DOHH2 (cell line): ENCODE data around the gene MTMR6.
A peak's percentile ranks its signal among the peaks of the same experiment; 100 is the strongest.

ENCODE experiments used
- H3F3A ChIP-seq: fragments of 200-600 bp; sonication (generic), shearing (Covaris generic); 2 replicates; pipeline ENCODE4 v1.6.0; 2016; ENCODE audit warnings: antibody characterized with exemption, mild to moderate bottlenecking; ENCODE audit not compliant: control insufficient read depth, insufficient read depth
- H3K27ac ChIP-seq: fragments of 200-600 bp; sonication (generic); 2 replicates; pipeline ENCODE4 v1.5.1; 2014; ENCODE audit warnings: low read depth, mild to moderate bottlenecking, low read length, moderate library complexity
- H3K27me3 ChIP-seq: fragments of 200-600 bp; sonication (generic); 2 replicates; pipeline ENCODE4 v1.6.1; 2014; ENCODE audit warnings: mild to moderate bottlenecking, low read length, mixed read lengths; ENCODE audit not compliant: control insufficient read depth
- H3K36me3 ChIP-seq: fragments of 200-600 bp; sonication (generic); 2 replicates; pipeline ENCODE4 v1.6.1; 2014; ENCODE audit warnings: mild to moderate bottlenecking, low read length, moderate library complexity, mixed read lengths; ENCODE audit not compliant: control insufficient read depth
- H3K4me1 ChIP-seq: fragments of 200-600 bp; sonication (generic); 2 replicates; pipeline ENCODE4 v1.6.1; 2014; ENCODE audit warnings: mild to moderate bottlenecking, low read length, mixed read lengths; ENCODE audit not compliant: control insufficient read depth
- H3K4me2 ChIP-seq: fragments of 200-600 bp; sonication (generic); 2 replicates; pipeline ENCODE4 v1.6.0; 2014; ENCODE audit warnings: mild to moderate bottlenecking, low read length, moderate library complexity
- H3K4me3 ChIP-seq: fragments of 200-600 bp; sonication (generic); 2 replicates; pipeline ENCODE4 v1.5.1; 2014; ENCODE audit warnings: mild to moderate bottlenecking, low read length, mixed read lengths
- H3K79me2 ChIP-seq: fragments of 200-600 bp; sonication (generic); 2 replicates; pipeline ENCODE4 v1.6.1; 2014; ENCODE audit warnings: mild to moderate bottlenecking, low read length, mixed read lengths; ENCODE audit not compliant: control insufficient read depth
- H3K9me2 ChIP-seq: fragments of 200-600 bp; sonication (generic); replicated peaks from 2 replicates; pipeline ENCODE4 v1.6.1; 2014; ENCODE audit warnings: mild to moderate bottlenecking, low read length, mixed read lengths; ENCODE audit not compliant: control insufficient read depth
- H3K9me3 ChIP-seq: fragments of 200-600 bp; sonication (generic); 2 replicates; pipeline ENCODE4 v1.6.1; 2014; ENCODE audit warnings: antibody characterized with exemption, low read length, mixed read lengths; ENCODE audit not compliant: control insufficient read depth, insufficient read depth
- H4K20me1 ChIP-seq: fragments of 200-600 bp; sonication (generic); 2 replicates; pipeline ENCODE4 v1.6.0; 2014; ENCODE audit warnings: low read depth, mild to moderate bottlenecking, antibody characterized with exemption, low read length, moderate library complexity; ENCODE audit not compliant: control insufficient read depth, insufficient read depth
- CTCF ChIP-seq: fragments of 200-600 bp; sonication (generic); IDR thresholded peaks from one replicate; pipeline ENCODE4 v1.5.1; 2014; ENCODE audit warnings: antibody characterized with exemption, mild to moderate bottlenecking, low read depth, low read length; ENCODE audit not compliant: poor library complexity, severe bottlenecking
- EZH2phosphoT487 ChIP-seq: fragments of 200-600 bp; sonication (generic); IDR thresholded peaks from 2 replicates; pipeline ENCODE4 v1.6.1; 2017; ENCODE audit warnings: borderline replicate concordance, mild to moderate bottlenecking, antibody characterized with exemption, low read length, moderate library complexity, mixed read lengths

Gene MTMR6

GRCh38 chr13:25286308-25286968 lies 850 bp downstream of the MTMR6 start:
- Histone ChIP-seq H3K4me3 (peak overlapping the region; percentile 86), H3K79me2 (peaks cover 55% of the 10 kb centered on the region), H4K20me1 (peaks cover 6% of the 10 kb centered on the region; the same call in 1 of the 2 replicates), H3K4me1 (peaks cover 41% of the 10 kb centered on the region), H3K9me3 (no peaks in the 10 kb centered on the region), H3F3A (peaks cover 15% of the 10 kb centered on the region), H3K36me3 (peaks cover 25% of the 10 kb centered on the region), H3K4me2 (peak overlapping the region; percentile 84), H3K27ac (peak overlapping the region; percentile 90), H3K27me3 (no peaks in the 10 kb centered on the region), H3K9me2 (no peaks in the 10 kb centered on the region)
- TF ChIP-seq EZH2phosphoT487 (no peak), CTCF (no peak)

- H4K20me1 ChIP-seq = peaks cover 7% of the 10 kb centered on the region; the same call in 1 of the 2 replicates
- peaks cover 33% of the 10 kb centered on the region for H3K36me3 ChIP-seq
- H3K27me3 ChIP-seq = no peaks in the 10 kb centered on the region
- TF ChIP-seq EZH2phosphoT487 (no peak), CTCF (no peak)
- H3K27ac ChIP-seq = no peak overlapping the region
- peaks cover 99% of the 10 kb centered on the region for H3K79me2 ChIP-seq
- H3K9me3 ChIP-seq = no peaks in the 10 kb centered on the region
- no peak overlapping the region for H3K4me2 ChIP-seq
- H3K4me1 ChIP-seq = peaks cover 37% of the 10 kb centered on the region
- no peak overlapping the region for H3K4me3 ChIP-seq
- no peaks in the 10 kb centered on the region for H3K9me2 ChIP-seq
- H3F3A ChIP-seq = peaks cover 3% of the 10 kb centered on the region; the same call in 1 of the 2 replicates
Measured at GRCh38 chr13:25281935-25282332, 5.4 kb downstream of the MTMR6 start.

- Histone ChIP-seq H3K36me3 (peaks cover 30% of the 10 kb centered on the region), H4K20me1 (peaks cover 7% of the 10 kb centered on the region; the same call in 1 of the 2 replicates), H3K4me1 (peaks cover 37% of the 10 kb centered on the region), H3K79me2 (peaks cover 99% of the 10 kb centered on the region), H3K4me2 (no peak overlapping the region), H3K9me2 (no peaks in the 10 kb centered on the region), H3K4me3 (no peak overlapping the region), H3K9me3 (no peaks in the 10 kb centered on the region), H3K27me3 (no peaks in the 10 kb centered on the region), H3F3A (peaks cover 2% of the 10 kb centered on the region; the same call in 1 of the 2 replicates), H3K27ac (no peak overlapping the region)
- no peak for TF ChIP-seq EZH2phosphoT487
- no peak for TF ChIP-seq CTCF
Measured at GRCh38 chr13:25281193-25281934, 5.9 kb downstream of the MTMR6 start.
